Heart right ventricle (tissue), 16 donors: ENCODE results near the gene DUSP22. TPM values are rescaled to one million over a fixed set of nuclear protein-coding genes. Genes with fewer than 3 reads are reported as not detected.
A peak's percentile ranks its signal among the peaks of the same experiment; 100 is the strongest.

Experiments used
- ATAC-seq, 8 donors: fragments of 200-7000 bp; cut with Tn5 transposase; one replicate each; pipeline ENCODE4 v1.9.1; 2020; ENCODE audit warnings: mild to moderate bottlenecking in 8 of 8, moderate library complexity in 8 of 8, moderate number of reproducible peaks in 1 of 8
- DNase-seq, 2 donors: peaks; one replicate each; pipeline ENCODE4 v3.0.0-alpha.2; 2020
- H3K27ac ChIP-seq, 10 donors: fragments of 200-600 bp; sonication (generic) in 2 of 10; one replicate each; pipeline versions ENCODE4 v1.5.0 to v1.8.0; 2020 to 2022; ENCODE audit warnings: mild to moderate bottlenecking in 3 of 10
- H3K27me3 ChIP-seq, 7 donors: fragments of 200-600 bp; one replicate each; pipeline ENCODE4 v1.8.0; 2021 to 2022; ENCODE audit warnings: mild to moderate bottlenecking in 2 of 7
- H3K36me3 ChIP-seq, 9 donors: fragments of 200-600 bp; sonication (generic) in 1 of 9; one replicate each; pipeline versions ENCODE4 v1.5.0 to v1.8.0; 2020 to 2022; ENCODE audit warnings: mild to moderate bottlenecking in 2 of 9
- H3K4me1 ChIP-seq, 9 donors: fragments of 200-600 bp; sonication (generic) in 1 of 9; one replicate each; pipeline versions ENCODE4 v1.5.0 to v1.8.0; 2020 to 2022; ENCODE audit warnings: mild to moderate bottlenecking in 4 of 9
- H3K4me3 ChIP-seq, 10 donors: fragments of 200-600 bp; sonication (generic) in 2 of 10; one replicate each; pipeline versions ENCODE4 v1.5.0 to v1.8.0; 2020 to 2022; ENCODE audit warnings: mild to moderate bottlenecking in 7 of 10, moderate library complexity in 2 of 10
- H3K9me3 ChIP-seq, 11 donors: fragments of 200-600 bp in 10 of 11; sonication (generic) in 2 of 11; one replicate each; pipeline versions ENCODE4 v1.5.0 to v1.8.0; 2013 to 2022; ENCODE audit warnings: mild to moderate bottlenecking in 2 of 11, control low read depth in 1 of 11, moderate library complexity in 1 of 11
- CTCF ChIP-seq, 9 donors: fragments of 200-600 bp; sonication (generic) in 2 of 9; IDR thresholded peaks; one replicate each; pipeline versions ENCODE4 v1.5.0 to v1.8.0; 2021 to 2022; ENCODE audit warnings: antibody characterized with exemption in 9 of 9, mild to moderate bottlenecking in 5 of 9, moderate library complexity in 1 of 9
- WGBS, 2 donors: extraction: QIAGEN DNeasy Blood & Tissue Kit; methylation state at CpG; one replicate each; pipeline ENCODE4 v1.1.7; 2013; ENCODE audit warnings: inconsistent platforms in 1 of 2; 5-methylcytosine and 5-hydroxymethylcytosine counted together
- intact Hi-C, 10 donors: fragments of 100-400 bp; cut with DNase I; formaldehyde crosslinking; loops; one replicate each; pipeline versions ENCODE4 v1.11.1 to v1.14.2; 2022
- polyA plus RNA-seq, 2 donors: library from polyadenylated mRNA; stranded (reverse); fragments of 200-250 nt; gene quantifications; one replicate each; pipeline ENCODE4 v1.2.3, GENCODE V29; 2013
- total RNA-seq, 10 donors: library from RNA; stranded (reverse); fragmentation: NEBNext Ultra II Directional in 3 of 10; extraction: Animal tissue kit (Norgen Biotek cat#: 25700) in 3 of 10; gene quantifications; one replicate each; pipeline versions ENCODE4 v1.2.1 to v1.2.4, GENCODE V29; 2021 to 2023
- donor health status: Arrhythmogenic right ventricular cardiomyopathy.
- donor health status: ischemic (EF 13 %, LVEDD 7.1; RV severe dilation, severe dysfunction).
- donor health status: healthy with polysubstance abuse.
- donor health status: DM: no; HTN: yes; CAD: no.
- donor health status: DM: no; HTN: no; CAD: no.
- donor health status: ischemic (EF 25% LVEDD 6.9; RV normal size, moderate dysfunction).
- donor health status: ischemic (EF 25% LVEDD 5.7; RV mildly dilated, moderate dysfunction).
- donor health status: healthy.
- donor health status: DM: yes; HTN: yes; CAD: no.
- donor health status: Ischemic cardiomyopathy.
- donor health status: ischemic (EF 35%, LVEDD 5.7; RV mildly dilated, moderate dysfunction).
- donor health status: nonischemic (EF 11% LVEDD 7.7; RV severe dilation, severe dysfunction).
- donor health status: DM: yes; HTN: yes; CAD: no.
- donor health status: PGD.
- donor health status: ischemic (EF 29% LVEDD 5.4; RV normal size, mild dysfunction).
- donor health status: nonischemic (EF 23%, LVEDD 6.1; RV moderate dilation, normal function).

DUSP22 gene
- total and polyA plus RNA-seq, 12 donors, result 32.0 to 70.4 (median 51.9) TPM

- peaks cover 0 to 75% (median 9%) of the 10 kb centered on the region in 9 donors for H3K36me3 ChIP-seq
- DNase-seq, result no peak
- 89 to 91% methylated on average over 9 of the region's 9 CpGs for WGBS, 2 donors
- no peak overlapping the region for H3K27ac ChIP-seq
- H3K4me3 ChIP-seq, result no peak overlapping the region
- no peaks in the 10 kb centered on the region for H3K9me3 ChIP-seq
- H3K4me1 ChIP-seq, result peaks cover 0 to 7% (median 0%) of the 10 kb centered on the region in 9 donors
- ATAC-seq, result no peak
- no peaks in the 10 kb centered on the region for H3K27me3 ChIP-seq
- TF ChIP-seq CTCF (IDR thresholded peaks at IDR 0.05), result no peak
- intact Hi-C loops, result no loop called here
Observed at GRCh38 chr6:350371-350770, 58.1 kb downstream of the DUSP22 start.

GRCh38 chr6:351011-351866, 59.0 kb downstream of the DUSP22 start:
- intact Hi-C loops, result no loop called here
- peaks cover 0 to 70% (median 9%) of the 10 kb centered on the region in 9 donors for H3K36me3 ChIP-seq
- ATAC-seq, result no peak
- no peak overlapping the region for H3K4me3 ChIP-seq
- TF ChIP-seq CTCF (IDR thresholded peaks at IDR 0.05), result no peak
- WGBS, 2 donors, result 87% methylated on average over 31 of the region's 31 CpGs
- peak in 1 of 2 donors; percentile 9 for DNase-seq
- no peaks in the 10 kb centered on the region for H3K27me3 ChIP-seq
- H3K9me3 ChIP-seq, result no peaks in the 10 kb centered on the region
- H3K27ac ChIP-seq, result no peak overlapping the region
- H3K4me1 ChIP-seq, result peaks cover 0 to 9% (median 0%) of the 10 kb centered on the region in 9 donors

- ATAC-seq (no peak), DNase-seq (peak in 1 of 2 donors; percentile 6)
- no peak for TF ChIP-seq CTCF (IDR thresholded peaks at IDR 0.05)
- Histone ChIP-seq H3K4me3 (no peak overlapping the region), H3K9me3 (no peaks in the 10 kb centered on the region), H3K4me1 (peaks cover 0 to 9% (median 0%) of the 10 kb centered on the region in 9 donors), H3K27me3 (no peaks in the 10 kb centered on the region), H3K36me3 (peaks cover 0 to 63% (median 9%) of the 10 kb centered on the region in 9 donors), H3K27ac (no peak overlapping the region)
- WGBS, 2 donors, result 82 to 86% methylated on average over 4 of the region's 4 CpGs
- intact Hi-C loops, result no loop called here
Observed at GRCh38 chr6:351867-352289, 59.6 kb downstream of the DUSP22 start.

- DNase-seq (no peak), ATAC-seq (no peak)
- no peak overlapping the region for H3K27ac ChIP-seq
- intact Hi-C loops, result no loop called here
- peaks cover 0 to 57% (median 9%) of the 10 kb centered on the region in 9 donors for H3K36me3 ChIP-seq
- 83 to 89% methylated on average over 5 of the region's 5 CpGs for whole genome bisulfite sequencing, 2 donors
- no peak overlapping the region for H3K4me3 ChIP-seq
- TF ChIP-seq CTCF (IDR thresholded peaks at IDR 0.05), result no peak
- H3K4me1 ChIP-seq, result peaks cover 0 to 9% (median 0%) of the 10 kb centered on the region in 9 donors
- H3K9me3 ChIP-seq, result no peaks in the 10 kb centered on the region
- no peaks in the 10 kb centered on the region for H3K27me3 ChIP-seq
Observed at GRCh38 chr6:352474-352873, 60.2 kb downstream of the DUSP22 start.
